ENCODE results near the gene ATF5. TPM values are rescaled to one million over a fixed set of nuclear protein-coding genes. Genes with fewer than 3 reads are reported as not detected.

The ATF5 gene
- polyA plus RNA-seq, 1 donor, result 20.0 TPM

GRCh38 chr19:49973987-49974386 is 45.0 kb downstream of the ATF5 start:
- DNase-seq, result no peak

GRCh38 chr19:49975051-49975450 is 46.0 kb downstream of the ATF5 start:
- DNase-seq, result no peak

- no peak for DNase-seq
Measured at GRCh38 chr19:49976496-49976895, 47.5 kb downstream of the ATF5 start.

- no peak for DNase-seq
Measured at GRCh38 chr19:49977076-49977475, 48.1 kb downstream of the ATF5 start.

DNA sequence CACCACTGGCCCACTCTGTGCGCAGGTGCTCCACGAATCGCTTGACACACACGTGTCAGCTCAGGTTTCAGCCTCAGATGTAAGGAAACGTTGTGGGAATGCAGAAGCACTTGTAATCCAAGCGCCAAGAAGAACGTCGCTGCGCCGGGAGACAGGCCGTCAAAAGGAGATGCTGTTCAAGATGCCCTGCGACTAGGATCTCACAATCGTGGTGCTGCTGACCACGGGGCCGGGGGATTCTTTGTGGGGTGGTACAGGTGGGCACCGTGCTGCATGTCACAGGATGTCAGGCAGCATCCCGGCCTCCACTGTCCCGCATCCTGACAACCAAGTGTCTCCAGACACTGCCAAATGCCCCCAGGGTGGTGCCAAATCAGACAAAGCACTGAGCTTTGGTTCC is 48.9 kb downstream of the ATF5 start:
- DNase-seq, result no peak

DNA sequence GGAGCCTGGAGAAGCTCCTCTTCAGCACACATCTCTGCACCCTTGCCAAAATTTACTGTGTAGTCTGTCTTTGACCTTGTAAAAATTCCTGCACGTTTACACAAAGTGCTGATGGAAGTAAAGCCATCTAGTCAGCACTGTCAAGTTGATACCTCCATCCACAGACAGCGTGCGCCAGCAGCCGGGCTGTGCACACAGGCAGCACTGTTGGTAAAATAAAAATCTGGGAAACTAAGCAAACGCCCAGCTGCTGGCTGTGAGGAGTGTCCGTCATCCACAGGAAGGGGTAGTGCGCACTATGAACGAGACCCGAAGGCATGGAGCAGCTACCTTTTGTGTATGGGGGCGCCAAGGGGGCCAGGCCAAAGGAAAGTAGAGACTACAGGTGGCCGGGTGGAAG is 49.3 kb downstream of the ATF5 start:
- no peak for DNase-seq

GRCh38 chr19:49981603-49982593 is 52.9 kb downstream of the ATF5 start:
- DNase-seq, result no peak

Other genes with a start within 250 kb of the ATF5 start
- 1.3 TPM for gene ADM5, start 239.6 kb upstream of the ATF5 start, polyA plus RNA-seq (ENCODE audit: insufficient read length)
- 11.5 TPM for gene CPT1C, start 238.1 kb upstream of the ATF5 start, polyA plus RNA-seq (ENCODE audit: insufficient read length)
- gene TSKS, start 165.9 kb upstream of the ATF5 start, polyA plus RNA-seq (ENCODE audit: insufficient read length), result 0.08 TPM
- 52.9 TPM for gene AP2A1, start 162.2 kb upstream of the ATF5 start, polyA plus RNA-seq (ENCODE audit: insufficient read length)
- 33.9 TPM for gene FUZ, start 115.9 kb upstream of the ATF5 start, polyA plus RNA-seq (ENCODE audit: insufficient read length)
- gene MED25, start 110.9 kb upstream of the ATF5 start, polyA plus RNA-seq (ENCODE audit: insufficient read length), result 71.9 TPM
- gene PTOV1, start 78.0 kb upstream of the ATF5 start, polyA plus RNA-seq (ENCODE audit: insufficient read length), result 296 TPM
- gene PNKP, start 61.6 kb upstream of the ATF5 start, polyA plus RNA-seq (ENCODE audit: insufficient read length), result 71.5 TPM
- 26.1 TPM for gene AKT1S1, start 51.9 kb upstream of the ATF5 start, polyA plus RNA-seq (ENCODE audit: insufficient read length)
- 39.7 TPM for gene TBC1D17, start 51.5 kb upstream of the ATF5 start, polyA plus RNA-seq (ENCODE audit: insufficient read length)
- 2.7 TPM for gene IL4I1, start 32.3 kb upstream of the ATF5 start, polyA plus RNA-seq (ENCODE audit: insufficient read length)
- gene NUP62, start 299 bp downstream of the ATF5 start, polyA plus RNA-seq (ENCODE audit: insufficient read length), result 61.9 TPM
- gene SIGLEC11, start 32.0 kb downstream of the ATF5 start, polyA plus RNA-seq (ENCODE audit: insufficient read length), result 4.1 TPM
- 48.2 TPM for gene VRK3, start 96.2 kb downstream of the ATF5 start, polyA plus RNA-seq (ENCODE audit: insufficient read length)
- 19.1 TPM for gene ZNF473, start 96.8 kb downstream of the ATF5 start, polyA plus RNA-seq (ENCODE audit: insufficient read length)
- 0.35 TPM for gene IZUMO2, start 234.1 kb downstream of the ATF5 start, polyA plus RNA-seq (ENCODE audit: insufficient read length)

Measured in left kidney (tissue), 2 donors.